ENCODE data around the gene APMAP. TPM values are rescaled to one million over a fixed set of nuclear protein-coding genes. Genes with fewer than 3 reads are reported as not detected.
"Not testable (repeated sequence)": the region's sequence is repeated elsewhere in the genome, so short reads cannot be mapped to it uniquely, and the experiment has no call there.

APMAP gene
- polyA plus RNA-seq, 6 donors from 2014 or later, result 41.4 to 71.6 (median 48.7) TPM

DNA sequence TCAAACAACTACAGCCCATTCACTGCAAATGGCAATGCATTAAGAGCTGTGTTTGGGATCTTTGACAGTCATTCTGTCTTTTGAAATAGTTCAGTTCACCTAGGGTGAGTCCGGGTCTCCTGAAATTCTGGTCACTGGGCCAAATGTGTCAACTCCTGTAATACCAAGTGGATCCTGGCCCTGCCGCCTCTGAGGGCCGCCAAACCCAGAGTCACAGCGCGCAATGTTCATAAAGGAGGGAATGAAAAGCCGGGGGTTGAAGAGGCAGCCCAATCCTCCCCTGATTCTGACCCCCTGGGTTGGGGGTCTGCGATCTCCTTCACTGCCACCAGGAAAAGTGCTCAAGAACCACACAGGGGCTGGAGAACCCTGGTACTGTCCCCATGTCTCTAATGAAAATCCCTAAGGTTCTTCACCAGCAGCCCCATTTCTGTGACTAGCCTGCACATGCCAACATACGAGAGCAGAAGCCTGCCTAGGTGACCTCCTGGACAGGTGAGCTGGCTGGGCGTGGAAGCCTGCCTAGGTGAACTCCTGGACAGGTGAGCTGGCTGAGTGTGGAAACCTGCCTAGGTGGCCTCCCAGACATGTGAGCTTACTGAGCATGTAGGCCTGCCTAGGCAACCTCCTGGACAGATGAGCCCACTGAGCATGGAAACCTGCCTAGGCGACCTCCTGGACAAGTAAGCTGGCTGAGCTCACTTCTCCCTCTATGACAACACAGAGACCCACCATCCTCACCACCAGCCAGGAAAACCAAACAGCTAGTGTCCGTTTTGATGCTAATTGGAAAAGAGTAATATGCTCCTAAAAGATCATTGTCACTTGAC is 16.1 kb upstream of the APMAP start:
- Mint-ChIP-seq H3K27ac (no peak overlapping the region), H3K4me3 (no peak overlapping the region), H3K4me1 (peaks cover 0 to 5% (median 0%) of the 10 kb centered on the region in 3 donors), H3K36me3 (peaks cover 23 to 36% of the 10 kb centered on the region in 2 donors), H3K9me3 (no peaks in the 10 kb centered on the region), H3K27me3 (no peaks in the 10 kb centered on the region)
- ATAC-seq (ENCODE audit: low read depth in 2 of 2) (no peak), DNase-seq (no peak)

DNA sequence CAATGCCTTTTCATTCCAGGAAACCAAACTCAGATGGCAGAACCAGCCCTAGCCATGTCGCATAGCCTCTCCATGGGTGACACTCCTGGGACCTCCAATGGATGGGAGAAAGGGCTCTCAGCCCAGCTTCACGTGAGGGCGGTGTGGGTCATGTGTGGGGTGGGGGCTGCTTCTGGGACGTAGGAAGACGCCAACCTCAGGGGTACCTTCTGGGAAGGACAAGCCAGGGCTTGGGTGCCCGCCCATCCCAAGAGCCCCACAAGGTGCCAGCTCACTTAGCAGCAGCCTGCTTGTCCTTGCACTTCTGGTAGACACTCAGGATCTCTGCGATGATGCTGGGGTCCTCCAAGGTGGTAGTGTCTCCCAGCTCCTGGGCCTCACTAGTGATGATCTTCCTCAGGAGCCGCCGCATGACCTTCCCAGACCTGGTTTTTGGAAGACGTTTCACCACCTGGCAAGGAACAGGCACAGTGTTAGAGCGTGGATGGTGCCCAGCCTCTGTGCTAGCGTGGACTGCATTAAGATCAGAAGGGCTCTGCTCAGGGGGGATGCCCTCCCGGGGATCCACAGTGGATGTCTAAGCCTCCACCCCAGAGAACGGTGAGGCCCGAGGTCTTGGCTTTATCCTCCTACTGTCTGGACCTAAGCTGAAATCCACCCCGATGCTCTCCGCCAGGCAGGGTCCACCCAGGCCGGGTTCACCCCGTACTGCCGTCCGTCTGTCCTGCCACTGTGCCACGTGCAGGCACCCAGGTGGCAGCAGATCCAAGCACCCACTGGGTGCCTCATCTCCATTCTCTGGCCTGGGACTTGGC is 15.1 kb upstream of the APMAP start:
- Mint-ChIP-seq H3K36me3 (peaks cover 31 to 43% of the 10 kb centered on the region in 2 donors), H3K27me3 (no peaks in the 10 kb centered on the region), H3K4me1 (peaks cover 0 to 5% (median 0%) of the 10 kb centered on the region in 3 donors), H3K4me3 (no peak overlapping the region), H3K27ac (peak overlapping the region in 2 of 6 donors; percentile 38 to 74), H3K9me3 (no peaks in the 10 kb centered on the region)
- ATAC-seq (ENCODE audit: low read depth in 2 of 2) (no peak), DNase-seq (no peak)

DNA sequence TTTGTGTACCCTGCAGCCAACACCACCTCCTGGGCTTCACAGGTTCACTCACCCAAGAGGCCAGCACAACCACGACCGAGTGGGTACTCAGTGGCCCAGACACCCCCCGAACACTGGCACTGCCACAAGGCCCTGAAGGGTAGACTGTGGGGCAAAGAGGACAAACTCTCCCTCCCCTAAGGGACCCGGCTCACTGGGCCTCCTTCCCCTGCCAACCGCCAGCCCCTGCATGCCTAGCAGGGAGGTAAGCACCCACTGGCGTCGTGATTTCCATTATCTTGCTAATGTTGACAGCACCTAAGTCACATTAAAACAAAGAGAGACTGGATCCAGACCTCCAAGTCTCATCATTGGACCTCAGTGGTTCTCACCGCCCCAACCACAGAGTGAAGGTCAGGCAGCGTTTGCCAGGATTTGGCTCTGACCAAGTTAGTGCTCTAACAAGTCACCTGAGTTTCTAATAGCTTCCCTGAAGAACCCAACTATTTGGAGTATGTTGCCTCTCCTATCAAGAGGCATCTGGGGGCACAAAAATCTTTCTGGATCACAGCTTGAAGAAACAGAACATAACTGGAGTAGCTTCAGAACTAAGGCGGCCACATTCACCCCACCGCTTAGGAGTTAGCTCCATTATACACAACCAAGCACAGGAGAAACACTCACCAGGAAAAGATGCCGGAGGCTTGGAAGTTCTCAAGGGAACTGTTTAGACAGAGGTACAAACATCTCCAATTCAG is 14.0 kb upstream of the APMAP start:
- Mint-ChIP-seq H3K4me3 (no peak overlapping the region), H3K4me1 (peaks cover 0 to 5% (median 0%) of the 10 kb centered on the region in 3 donors), H3K9me3 (peaks cover 0 to 2% (median 0%) of the 10 kb centered on the region in 7 donors), H3K36me3 (peaks cover 35 to 47% of the 10 kb centered on the region in 2 donors), H3K27ac (peak overlapping the region in 1 of 6 donors; percentile 69), H3K27me3 (no peaks in the 10 kb centered on the region)
- DNase-seq, result no peak
- ATAC-seq (ENCODE audit: low read depth in 2 of 2), result no peak

DNA sequence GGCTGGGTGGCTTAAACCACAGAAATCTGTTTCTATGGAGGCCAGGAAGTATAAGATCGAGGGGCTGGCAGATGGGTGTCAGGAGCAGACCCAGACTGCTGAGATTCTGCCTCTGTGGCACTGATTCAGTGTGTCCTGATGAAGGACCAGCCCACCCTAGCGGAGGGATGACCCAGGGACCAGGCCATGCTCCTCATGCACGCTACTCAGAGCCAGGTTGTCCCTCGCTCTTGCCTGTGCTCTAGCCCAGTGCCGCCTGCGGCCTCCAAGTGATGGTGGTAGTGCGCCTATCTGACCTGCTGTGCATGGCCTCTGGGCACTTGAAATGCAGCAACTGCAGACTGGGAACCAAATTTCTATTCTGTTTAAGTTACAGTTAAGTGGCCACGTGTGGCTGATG is 13.1 kb upstream of the APMAP start:
- peak overlapping the region in 1 of 6 donors; percentile 52 for H3K27ac Mint-ChIP-seq
- ATAC-seq (ENCODE audit: low read depth in 2 of 2), result no peak
- peaks cover 0 to 2% (median 0%) of the 10 kb centered on the region in 7 donors for H3K9me3 Mint-ChIP-seq

DNA sequence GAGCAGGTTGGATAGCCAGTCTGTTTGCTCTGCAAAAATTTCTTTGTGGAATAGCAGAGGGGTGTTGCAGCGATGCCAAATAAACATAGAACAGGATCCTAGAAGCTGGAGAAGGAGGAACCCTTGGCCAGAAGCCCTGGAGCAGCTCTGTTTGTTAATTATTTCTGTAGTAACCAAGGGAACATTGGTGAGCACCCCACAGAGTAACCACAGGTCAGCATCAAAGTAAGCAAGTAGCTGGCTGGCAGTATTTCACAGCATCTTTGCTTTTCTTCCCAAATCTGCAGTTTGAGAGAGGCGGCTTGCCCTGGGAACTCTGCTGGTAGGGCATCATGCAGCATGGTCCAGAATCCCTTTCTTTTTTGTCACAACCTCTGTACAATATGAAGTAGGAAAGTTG is 12.7 kb upstream of the APMAP start:
- peak overlapping the region in 1 of 8 donors; percentile 58 for H3K4me3 Mint-ChIP-seq
- H3K9me3 Mint-ChIP-seq, result peaks cover 0 to 2% (median 0%) of the 10 kb centered on the region in 7 donors
- ATAC-seq (ENCODE audit: low read depth in 2 of 2) (no peak), DNase-seq (no peak)
- peaks cover 0 to 4% (median 0%) of the 10 kb centered on the region in 3 donors for H3K4me1 Mint-ChIP-seq
- H3K27me3 Mint-ChIP-seq, result no peaks in the 10 kb centered on the region
- H3K27ac Mint-ChIP-seq, result peak overlapping the region in 1 of 6 donors; percentile 76
- peaks cover 28 to 38% of the 10 kb centered on the region in 2 donors for H3K36me3 Mint-ChIP-seq

More for the DNA sequence above, 13.1 kb upstream of the APMAP start:
- H3K4me3 Mint-ChIP-seq, result peak overlapping the region in 1 of 8 donors; percentile 58
- H3K27me3 Mint-ChIP-seq, result no peaks in the 10 kb centered on the region
- H3K4me1 Mint-ChIP-seq, result peaks cover 0 to 5% (median 0%) of the 10 kb centered on the region in 3 donors
- no peak for DNase-seq
- H3K36me3 Mint-ChIP-seq, result peaks cover 32 to 42% of the 10 kb centered on the region in 2 donors

DNA sequence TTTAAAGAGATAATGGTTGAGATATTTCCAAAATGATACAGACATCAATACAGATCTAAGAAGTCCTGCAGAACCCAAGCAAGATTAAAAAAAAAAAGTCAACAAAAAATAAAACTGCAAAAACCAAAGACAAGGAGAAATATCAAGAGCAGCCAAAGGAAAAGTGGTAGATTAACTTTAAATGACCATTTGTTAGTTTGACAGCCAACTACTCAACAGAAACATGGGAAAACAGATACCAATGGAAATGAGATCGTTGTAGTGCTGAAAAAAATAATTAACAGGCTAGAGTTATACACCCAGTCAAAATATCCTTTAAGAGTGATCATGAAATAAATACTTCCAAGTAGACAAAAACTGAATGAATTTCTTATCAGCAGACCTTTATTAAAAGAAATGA is 10.5 kb upstream of the APMAP start:
- Mint-ChIP-seq H3K36me3 (peaks cover 21 to 31% of the 10 kb centered on the region in 2 donors), H3K4me1 (peaks cover 0 to 4% (median 0%) of the 10 kb centered on the region in 3 donors), H3K4me3 (no peak overlapping the region), H3K27ac (peak overlapping the region in 1 of 6 donors; percentile 7), H3K27me3 (no peaks in the 10 kb centered on the region), H3K9me3 (peaks cover 0 to 2% (median 0%) of the 10 kb centered on the region in 7 donors)
- ATAC-seq (ENCODE audit: low read depth in 2 of 2) (no peak), DNase-seq (no peak)

DNA sequence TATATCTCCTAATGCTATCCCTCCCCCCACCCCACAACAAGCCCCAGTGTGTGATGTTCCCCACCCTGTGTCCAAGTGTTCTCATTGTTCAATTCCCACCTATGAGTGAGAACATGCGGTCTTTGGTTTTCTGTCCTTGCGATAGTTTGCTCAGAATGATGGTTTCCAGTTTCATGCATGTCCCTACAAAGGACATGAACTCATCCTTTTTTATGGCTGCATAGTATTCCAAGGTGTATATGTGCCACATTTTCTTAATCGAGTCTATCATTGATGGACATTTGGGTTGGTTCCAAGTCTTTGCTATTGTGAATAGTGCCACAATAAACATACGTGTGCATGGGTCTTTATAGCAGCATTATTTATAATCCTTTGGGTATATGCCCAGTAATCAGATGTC is 8.8 kb upstream of the APMAP start:
- H3K9me3 Mint-ChIP-seq; H3K4me3 Mint-ChIP-seq; DNase-seq; ATAC-seq (ENCODE audit: low read depth in 2 of 2); H3K27me3 Mint-ChIP-seq; H3K4me1 Mint-ChIP-seq; H3K27ac Mint-ChIP-seq: not testable (repeated sequence)
- H3K36me3 Mint-ChIP-seq, result peaks cover 17 to 18% of the 10 kb centered on the region in 2 donors

DNA sequence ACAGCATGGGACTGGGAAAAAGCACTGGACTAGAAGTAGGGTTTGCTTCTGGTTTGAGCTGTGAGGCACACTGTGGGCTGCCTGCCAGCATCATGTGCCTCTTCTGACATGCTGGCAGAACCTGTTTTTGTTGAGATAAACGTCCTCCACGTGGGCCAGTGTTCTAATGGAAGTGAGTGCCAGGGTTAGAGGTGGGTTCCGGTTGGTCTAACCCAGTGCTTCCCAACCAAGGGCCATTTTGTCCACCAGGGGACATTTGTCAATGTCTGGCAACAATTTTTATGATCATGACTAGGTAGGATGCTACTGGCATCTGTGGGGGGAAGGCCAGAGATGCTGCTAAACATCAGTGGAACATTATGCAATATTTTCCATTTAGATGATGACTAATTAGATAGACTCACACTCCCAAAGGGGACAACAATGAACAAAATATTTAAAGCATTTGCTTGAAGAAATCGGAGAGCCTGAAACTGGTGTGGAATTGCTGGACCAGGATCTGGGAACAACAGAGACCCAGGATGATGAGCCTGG is 7.8 kb upstream of the APMAP start:
- peaks cover 12 to 13% of the 10 kb centered on the region in 2 donors for H3K36me3 Mint-ChIP-seq

DNA sequence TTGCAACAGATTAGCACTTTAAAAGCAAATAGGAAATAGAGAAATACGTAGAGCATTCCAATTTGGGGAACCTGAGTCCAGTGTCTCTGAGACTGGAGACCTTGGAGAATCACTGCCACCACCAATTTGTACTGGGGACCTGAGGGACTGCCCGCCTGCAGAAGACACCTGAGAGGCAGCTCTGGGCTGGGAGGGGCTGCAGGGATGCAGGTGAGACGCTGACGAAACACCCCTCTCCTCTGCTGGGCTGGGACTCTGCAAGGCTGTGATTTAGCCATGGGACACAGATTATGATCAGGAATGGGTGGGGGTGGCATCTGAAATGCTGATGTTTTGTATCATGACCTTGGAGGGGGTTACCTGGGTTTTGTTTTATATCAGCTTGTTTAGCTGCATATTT is 7.0 kb upstream of the APMAP start:
- Mint-ChIP-seq H3K4me1 (peaks cover 8 to 12% (median 10%) of the 10 kb centered on the region in 3 donors), H3K4me3 (no peak overlapping the region), H3K27me3 (no peaks in the 10 kb centered on the region), H3K36me3 (peaks cover 12 to 13% of the 10 kb centered on the region in 2 donors), H3K9me3 (peaks cover 0 to 2% (median 0%) of the 10 kb centered on the region in 7 donors), H3K27ac (no peak overlapping the region)
- DNase-seq, result no peak
- ATAC-seq (ENCODE audit: low read depth in 2 of 2), result no peak

More for the DNA sequence above, 7.8 kb upstream of the APMAP start:
- Mint-ChIP-seq H3K4me3 (no peak overlapping the region), H3K4me1 (peaks cover under 1 to 4% (median 2%) of the 10 kb centered on the region in 3 donors), H3K27ac (peak overlapping the region in 2 of 6 donors; percentile 24 to 73), H3K9me3 (peaks cover 0 to 2% (median 0%) of the 10 kb centered on the region in 7 donors), H3K27me3 (no peaks in the 10 kb centered on the region)
- no peak for ATAC-seq (ENCODE audit: low read depth in 2 of 2)
- no peak for DNase-seq

DNA sequence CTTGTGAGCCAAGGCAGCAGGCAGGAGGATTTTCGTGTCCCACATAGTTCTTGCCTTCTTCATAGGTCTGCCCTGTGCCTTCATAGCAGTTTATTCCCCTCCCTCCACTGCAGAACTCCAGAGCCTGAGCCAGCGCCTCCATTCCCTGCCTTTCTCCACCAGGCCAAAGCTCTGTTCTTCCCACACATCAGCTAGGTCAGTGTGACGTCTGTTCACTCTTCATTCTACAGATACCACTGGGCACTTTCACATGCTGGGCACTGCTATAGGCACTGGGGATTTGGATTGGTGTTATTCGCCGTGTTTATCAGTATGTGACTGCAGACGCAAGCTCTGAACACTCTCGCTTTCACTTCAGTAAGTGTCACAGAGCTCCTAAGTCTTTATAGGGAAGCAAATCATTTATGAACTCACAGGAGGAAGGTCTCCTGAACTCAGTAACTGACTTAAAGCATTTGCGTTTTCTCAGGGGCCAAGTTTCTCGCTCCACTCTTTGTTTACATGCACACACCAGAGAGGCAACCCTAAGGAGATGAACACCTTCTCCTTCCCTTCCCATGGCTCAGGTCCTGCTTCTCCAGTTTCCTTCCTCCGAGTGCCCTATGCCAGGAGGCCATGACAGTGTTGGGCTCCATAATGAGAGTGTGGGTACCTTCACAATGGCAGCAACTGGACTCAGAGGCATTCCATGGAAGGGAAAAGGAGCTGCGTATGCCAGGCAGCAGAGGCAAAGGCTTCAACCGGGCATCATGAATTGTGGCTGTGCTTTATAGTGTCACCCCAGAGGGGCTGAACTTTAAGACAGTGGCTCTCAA is 6.3 kb upstream of the APMAP start:
- H3K4me1 Mint-ChIP-seq, result peaks cover 14 to 17% (median 17%) of the 10 kb centered on the region in 3 donors
- DNase-seq, result no peak
- H3K27me3 Mint-ChIP-seq, result no peaks in the 10 kb centered on the region
- peak overlapping the region in 3 of 6 donors; percentile 4 to 75 (median 46) for H3K27ac Mint-ChIP-seq
- peaks cover 0 to 2% (median 0%) of the 10 kb centered on the region in 7 donors for H3K9me3 Mint-ChIP-seq
- ATAC-seq (ENCODE audit: low read depth in 2 of 2), result no peak
- H3K36me3 Mint-ChIP-seq, result peaks cover 12 to 13% of the 10 kb centered on the region in 2 donors
- H3K4me3 Mint-ChIP-seq, result no peak overlapping the region

DNA sequence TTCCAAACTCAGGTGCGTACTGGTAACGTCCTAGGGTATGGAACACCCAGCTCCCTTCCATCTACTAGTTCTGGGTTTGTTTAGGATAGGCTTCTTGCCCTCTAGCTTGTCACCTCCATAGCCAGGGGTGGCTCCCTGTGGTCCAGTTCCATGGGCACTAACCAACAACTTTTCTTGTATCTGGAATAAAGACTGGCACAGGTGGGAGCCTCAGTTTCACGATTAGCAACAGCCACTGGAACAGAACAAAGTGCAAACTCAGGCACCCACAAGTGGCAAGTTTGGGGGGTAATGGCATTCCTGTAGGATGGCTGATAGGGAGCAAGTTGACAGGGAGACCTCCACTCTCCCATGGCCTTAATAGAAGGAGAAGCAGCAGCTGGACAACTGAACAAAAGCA is 5.6 kb upstream of the APMAP start:
- Mint-ChIP-seq H3K9me3 (peaks cover 0 to 2% (median 0%) of the 10 kb centered on the region in 7 donors), H3K36me3 (peaks cover 8% of the 10 kb centered on the region in 2 donors), H3K4me1 (peaks cover 20 to 24% (median 23%) of the 10 kb centered on the region in 3 donors), H3K4me3 (no peak overlapping the region), H3K27me3 (no peaks in the 10 kb centered on the region), H3K27ac (peak overlapping the region in 1 of 6 donors; percentile 75)
- ATAC-seq (ENCODE audit: low read depth in 2 of 2) (no peak), DNase-seq (no peak)
